ENCODE data around the gene SLC9A8. TPM values are rescaled to one million over a fixed set of nuclear protein-coding genes. Genes with fewer than 3 reads are reported as not detected.

The SLC9A8 gene
- total RNA-seq, 2 experiments from 2014 or later: 22.0 to 30.3 TPM

DNA sequence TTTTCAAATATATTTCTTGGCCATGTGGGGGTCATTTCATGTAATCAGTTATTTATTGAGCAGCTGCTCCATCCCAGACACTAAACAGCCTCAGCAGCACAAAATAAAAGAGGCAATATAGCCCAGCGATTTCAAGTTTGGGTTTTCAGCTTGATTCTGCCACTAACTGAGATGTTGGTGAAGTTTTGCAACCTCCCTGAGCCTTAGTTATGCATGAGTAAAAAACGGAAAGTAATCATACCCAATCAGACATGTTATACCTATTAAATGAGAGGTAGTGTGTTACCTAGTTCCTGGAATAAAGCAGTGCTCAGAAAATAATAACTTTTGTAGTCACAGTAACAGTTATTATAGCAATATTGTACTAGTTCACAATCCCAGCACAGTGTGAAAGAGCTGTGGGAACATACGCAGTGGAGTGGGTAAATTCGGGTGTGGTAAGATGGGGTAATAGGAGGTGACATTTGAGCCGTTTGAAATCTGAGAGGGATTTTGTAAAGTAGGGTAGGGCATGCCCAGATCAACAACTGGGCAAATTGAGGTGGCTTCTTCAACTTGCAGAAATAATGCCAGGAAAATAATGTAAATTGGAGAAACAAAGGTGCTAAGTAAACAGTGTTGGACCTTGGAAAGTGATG, 1.5 kb downstream of the SLC9A8 start:
- H3K9me3 ChIP-seq (ENCODE audit: low read length): 0 out of 2 replicates have a peak, but pooled peaks cover 4% of the 10 kb centered on the region
- ChIA-PET POLR2A (interaction anchor here (0.6 to 1.1 kb wide), 2 partner anchors 104 to 185 kb away, joined by 3 read pairs; no protein-coding TSS in a partner anchor), CTCF (ENCODE audit: unreplicated experiment) (no interaction called here)
- H2AFZ ChIP-seq (ENCODE audit: low read length): no peak overlapping the region; the same call in 1 of the 2 replicates
- H3K4me1 ChIP-seq (ENCODE audit: insufficient read depth, low read length, poor library complexity, severe bottlenecking): peaks cover 44% of the 10 kb centered on the region
- H3K36me3 ChIP-seq (ENCODE audit: insufficient read depth, low read length): peaks cover 42% of the 10 kb centered on the region
- TF ChIP-seq EZH2phosphoT487 (IDR thresholded peaks at IDR 0.05; ENCODE audit: borderline replicate concordance, low read depth, low read length): no peak
- TF ChIP-seq, protein P1, sequence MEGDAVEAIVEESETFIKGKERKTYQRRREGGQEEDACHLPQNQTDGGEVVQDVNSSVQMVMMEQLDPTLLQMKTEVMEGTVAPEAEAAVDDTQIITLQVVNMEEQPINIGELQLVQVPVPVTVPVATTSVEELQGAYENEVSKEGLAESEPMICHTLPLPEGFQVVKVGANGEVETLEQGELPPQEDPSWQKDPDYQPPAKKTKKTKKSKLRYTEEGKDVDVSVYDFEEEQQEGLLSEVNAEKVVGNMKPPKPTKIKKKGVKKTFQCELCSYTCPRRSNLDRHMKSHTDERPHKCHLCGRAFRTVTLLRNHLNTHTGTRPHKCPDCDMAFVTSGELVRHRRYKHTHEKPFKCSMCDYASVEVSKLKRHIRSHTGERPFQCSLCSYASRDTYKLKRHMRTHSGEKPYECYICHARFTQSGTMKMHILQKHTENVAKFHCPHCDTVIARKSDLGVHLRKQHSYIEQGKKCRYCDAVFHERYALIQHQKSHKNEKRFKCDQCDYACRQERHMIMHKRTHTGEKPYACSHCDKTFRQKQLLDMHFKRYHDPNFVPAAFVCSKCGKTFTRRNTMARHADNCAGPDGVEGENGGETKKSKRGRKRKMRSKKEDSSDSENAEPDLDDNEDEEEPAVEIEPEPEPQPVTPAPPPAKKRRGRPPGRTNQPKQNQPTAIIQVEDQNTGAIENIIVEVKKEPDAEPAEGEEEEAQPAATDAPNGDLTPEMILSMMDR (conservative IDR thresholded peaks at IDR 0.05; ENCODE audit: low read length): no peak
- H3K9me2 ChIP-seq (ENCODE audit: insufficient read depth, low read length): no peaks in the 10 kb centered on the region
- no peaks in the 10 kb centered on the region for H4K20me1 ChIP-seq (ENCODE audit: insufficient read depth, low read length)
- no TSS peak for BruUV-seq (replicated peaks)
- DNase-seq (ENCODE audit: low spot score): no peak
- H3K79me2 ChIP-seq (ENCODE audit: insufficient read depth, low read depth, low read length): peaks cover 12% of the 10 kb centered on the region; the same call in 1 of the 2 replicates
- H3K4me3 ChIP-seq (ENCODE audit: low read depth, low read length, poor library complexity, severe bottlenecking): peak overlapping the region; percentile 81
- peak overlapping the region; percentile 62 for H3K27ac ChIP-seq (ENCODE audit: low read depth, low read length, poor library complexity, severe bottlenecking)
- H3K4me2 ChIP-seq (ENCODE audit: low read length): peak overlapping the region; percentile 96
- intact Hi-C loops (cut with micrococcal nuclease; ENCODE audit: unreplicated experiment): no loop called here

DNA sequence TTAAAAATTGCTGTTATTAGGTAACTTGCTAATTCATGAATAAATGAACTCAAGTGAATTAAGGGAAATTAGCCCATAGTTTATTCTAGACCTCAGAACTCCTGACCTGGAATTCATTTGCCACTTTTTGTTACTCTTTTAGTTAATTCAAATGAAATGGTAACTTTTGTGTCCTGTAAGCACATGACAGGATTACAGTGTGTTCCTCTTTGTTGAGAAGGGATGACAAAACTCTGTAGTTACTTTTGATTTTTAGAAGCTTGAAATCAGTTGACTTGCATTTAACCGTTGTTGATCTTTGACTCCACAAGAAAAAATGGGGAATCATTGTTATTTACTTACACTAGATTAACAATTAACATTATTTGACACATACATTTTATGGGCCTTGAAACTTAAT, 6.2 kb downstream of the SLC9A8 start:
- intact Hi-C loops (cut with micrococcal nuclease; ENCODE audit: unreplicated experiment): no loop called here
- POLR2A ChIA-PET: interaction anchor here (0.6 kb wide), 1 partner anchor 116 kb away, joined by 3 read pairs; no protein-coding TSS in a partner anchor
- Histone ChIP-seq H3K79me2 (ENCODE audit: insufficient read depth, low read depth, low read length) (peaks cover 26% of the 10 kb centered on the region; the same call in 1 of the 2 replicates), H4K20me1 (ENCODE audit: insufficient read depth, low read length) (no peaks in the 10 kb centered on the region), H2AFZ (ENCODE audit: low read length) (no peak overlapping the region), H3K4me2 (ENCODE audit: low read length) (no peak overlapping the region), H3K4me3 (ENCODE audit: low read depth, low read length, poor library complexity, severe bottlenecking) (no peak overlapping the region), H3K36me3 (ENCODE audit: insufficient read depth, low read length) (peaks cover 72% of the 10 kb centered on the region), H3K9me2 (ENCODE audit: insufficient read depth, low read length) (no peaks in the 10 kb centered on the region), H3K9me3 (ENCODE audit: low read length) (peaks cover 13% of the 10 kb centered on the region), H3K4me1 (ENCODE audit: insufficient read depth, low read length, poor library complexity, severe bottlenecking) (peaks cover 46% of the 10 kb centered on the region), H3K27ac (ENCODE audit: low read depth, low read length, poor library complexity, severe bottlenecking) (no peak overlapping the region)
- TF ChIP-seq, protein P1 (conservative IDR thresholded peaks at IDR 0.05; ENCODE audit: low read length): no peak
- TF ChIP-seq EZH2phosphoT487 (IDR thresholded peaks at IDR 0.05; ENCODE audit: borderline replicate concordance, low read depth, low read length): no peak
- no TSS peak for BruUV-seq (replicated peaks)
- CTCF ChIA-PET (ENCODE audit: unreplicated experiment): no interaction called here
- no peak for DNase-seq (ENCODE audit: low spot score)

DNA sequence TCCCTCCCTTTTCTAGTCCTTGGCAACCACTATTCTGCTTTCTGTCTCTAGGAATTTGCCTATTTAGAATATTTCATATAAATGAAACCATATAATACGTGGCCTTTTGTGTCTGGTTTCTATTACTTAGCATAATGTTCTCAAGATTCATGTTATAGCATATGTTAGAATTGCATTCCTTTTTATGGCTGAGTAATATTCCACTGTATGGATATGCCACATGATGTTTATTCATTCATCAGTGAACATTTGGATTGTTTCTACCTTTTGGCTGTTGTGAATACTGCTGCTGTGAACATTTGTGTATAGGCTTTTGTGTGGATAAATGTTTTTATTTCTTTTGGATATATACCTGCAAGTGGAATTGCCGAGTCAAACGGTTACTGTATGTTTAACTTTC, 7.1 kb downstream of the SLC9A8 start:
- BruUV-seq (replicated peaks): no TSS peak
- Histone ChIP-seq H3K9me3 (ENCODE audit: low read length) (peaks cover 13% of the 10 kb centered on the region), H3K4me3 (ENCODE audit: low read depth, low read length, poor library complexity, severe bottlenecking) (no peak overlapping the region), H3K79me2 (ENCODE audit: insufficient read depth, low read depth, low read length) (peaks cover 23% of the 10 kb centered on the region; the same call in 1 of the 2 replicates), H3K9me2 (ENCODE audit: insufficient read depth, low read length) (no peaks in the 10 kb centered on the region), H3K4me1 (ENCODE audit: insufficient read depth, low read length, poor library complexity, severe bottlenecking) (peaks cover 46% of the 10 kb centered on the region), H3K36me3 (ENCODE audit: insufficient read depth, low read length) (peaks cover 81% of the 10 kb centered on the region), H3K4me2 (ENCODE audit: low read length) (no peak overlapping the region), H2AFZ (ENCODE audit: low read length) (no peak overlapping the region), H4K20me1 (ENCODE audit: insufficient read depth, low read length) (no peaks in the 10 kb centered on the region), H3K27ac (ENCODE audit: low read depth, low read length, poor library complexity, severe bottlenecking) (no peak overlapping the region)
- DNase-seq (ENCODE audit: low spot score): no peak
- intact Hi-C loops (cut with micrococcal nuclease; ENCODE audit: unreplicated experiment): loop anchor here (5.0 kb wide), 3 partner anchors 67 to 187 kb away; partner anchors contain the start of gene B4GALT5
- POLR2A ChIA-PET: interaction anchor here (0.5 to 0.6 kb wide), 2 partner anchors 88 to 117 kb away, joined by 3 read pairs; no protein-coding TSS in a partner anchor
- TF ChIP-seq, protein P1 (conservative IDR thresholded peaks at IDR 0.05; ENCODE audit: low read length): no peak
- no peak for TF ChIP-seq EZH2phosphoT487 (IDR thresholded peaks at IDR 0.05; ENCODE audit: borderline replicate concordance, low read depth, low read length)
- CTCF ChIA-PET (ENCODE audit: unreplicated experiment): no interaction called here

All from OCI-LY7 (cell line).